Erythroblast (primary cell): Measurements from ENCODE around the gene TNFAIP8.

Source experiments
- GATA1 ChIP-seq: IDR thresholded peaks from 2 replicates; pipeline ENCODE4 v1.6.1; 2011; ENCODE audit warnings: low read depth, mild to moderate bottlenecking, control low read depth, low read length, moderate library complexity
- POLR2A ChIP-seq: IDR thresholded peaks from 2 replicates; pipeline ENCODE4 v1.6.1; 2011; ENCODE audit warnings: mild to moderate bottlenecking, low read length

DNA sequence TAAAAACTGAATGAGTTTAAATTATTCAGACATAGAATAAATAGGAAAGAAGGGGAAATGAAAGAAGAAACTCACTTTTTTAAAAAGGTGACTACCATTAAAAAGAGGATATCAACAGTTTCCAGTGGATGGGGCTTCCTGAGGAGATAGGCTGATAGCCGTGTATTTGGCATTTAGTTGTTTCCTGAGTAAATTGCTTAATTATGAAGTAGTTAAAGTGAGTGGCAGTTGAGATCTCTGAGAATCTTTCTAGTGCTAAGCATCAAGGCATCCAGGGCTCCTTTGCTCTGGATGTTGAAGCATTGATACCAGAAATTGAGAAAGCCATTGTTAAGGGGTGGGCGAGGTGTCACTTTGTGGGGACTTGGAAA lies 2.7 kb downstream of the TNFAIP8 start:
- TF ChIP-seq POLR2A (no peak), GATA1 (no peak)
